Heart left ventricle (tissue), 13 donors: Measurements from ENCODE around the gene TMEM171.

Experiments used
- POLR2A ChIP-seq, 2 donors: fragments of 450-650 bp; IDR thresholded peaks; one replicate each; pipeline ENCODE4 v1.6.1; 2017; ENCODE audit warnings: antibody characterized with exemption in 2 of 2, mild to moderate bottlenecking in 2 of 2, moderate library complexity in 2 of 2
- TF ChIP-seq, protein P1 (sequence below), 12 donors: fragments of 200-600 bp; sonication (generic) in 4 of 12; IDR thresholded peaks; one replicate each; pipeline versions ENCODE4 v1.5.0 to v1.8.0; 2018 to 2022; ENCODE audit warnings: antibody characterized with exemption in 12 of 12, mild to moderate bottlenecking in 5 of 12
- donor health status: ischemic (EF 13 %, LVEDD 7.1; RV severe dilation, severe dysfunction).
- donor health status: DM: no; HTN: yes; CAD: no.
- donor health status: DM: no; HTN: no; CAD: no.
- donor health status: ischemic (EF 25% LVEDD 6.9; RV normal size, moderate dysfunction).
- donor health status: ischemic (EF 25% LVEDD 5.7; RV mildly dilated, moderate dysfunction).
- donor health status: ischemic (EF 35%, LVEDD 5.7; RV mildly dilated, moderate dysfunction).
- donor health status: nonischemic (EF 11% LVEDD 7.7; RV severe dilation, severe dysfunction).
- donor health status: DM: yes; HTN: yes; CAD: no.
- donor health status: PGD.
- donor health status: ischemic (EF 29% LVEDD 5.4; RV normal size, mild dysfunction).
- donor health status: nonischemic (EF 23%, LVEDD 6.1; RV moderate dilation, normal function).

GRCh38 chr5:73081093-73081492 lies 39.3 kb upstream of the TMEM171 start:
- TF ChIP-seq POLR2A (IDR thresholded peaks at IDR 0.05) = no peak
- TF ChIP-seq, protein P1, sequence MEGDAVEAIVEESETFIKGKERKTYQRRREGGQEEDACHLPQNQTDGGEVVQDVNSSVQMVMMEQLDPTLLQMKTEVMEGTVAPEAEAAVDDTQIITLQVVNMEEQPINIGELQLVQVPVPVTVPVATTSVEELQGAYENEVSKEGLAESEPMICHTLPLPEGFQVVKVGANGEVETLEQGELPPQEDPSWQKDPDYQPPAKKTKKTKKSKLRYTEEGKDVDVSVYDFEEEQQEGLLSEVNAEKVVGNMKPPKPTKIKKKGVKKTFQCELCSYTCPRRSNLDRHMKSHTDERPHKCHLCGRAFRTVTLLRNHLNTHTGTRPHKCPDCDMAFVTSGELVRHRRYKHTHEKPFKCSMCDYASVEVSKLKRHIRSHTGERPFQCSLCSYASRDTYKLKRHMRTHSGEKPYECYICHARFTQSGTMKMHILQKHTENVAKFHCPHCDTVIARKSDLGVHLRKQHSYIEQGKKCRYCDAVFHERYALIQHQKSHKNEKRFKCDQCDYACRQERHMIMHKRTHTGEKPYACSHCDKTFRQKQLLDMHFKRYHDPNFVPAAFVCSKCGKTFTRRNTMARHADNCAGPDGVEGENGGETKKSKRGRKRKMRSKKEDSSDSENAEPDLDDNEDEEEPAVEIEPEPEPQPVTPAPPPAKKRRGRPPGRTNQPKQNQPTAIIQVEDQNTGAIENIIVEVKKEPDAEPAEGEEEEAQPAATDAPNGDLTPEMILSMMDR (IDR thresholded peaks at IDR 0.05) = no peak
